Stimulated activated CD4-positive, alpha-beta T cell treated with anti-CD3 and anti-CD28 coated beads, Interleukin-12 subunit alpha, Interleukin-12 subunit beta, amount 100 ng/mL, for 4 hours (primary cell): ENCODE measurements around the gene ZNF488.
"Not testable (repeated sequence)": the region's sequence is repeated elsewhere in the genome, so short reads cannot be mapped to it uniquely, and the experiment has no call there.

Source experiments
- DNase-seq: peaks from one replicate; pipeline ENCODE4 v3.0.0-alpha.2; 2020

Gene ZNF488

DNA sequence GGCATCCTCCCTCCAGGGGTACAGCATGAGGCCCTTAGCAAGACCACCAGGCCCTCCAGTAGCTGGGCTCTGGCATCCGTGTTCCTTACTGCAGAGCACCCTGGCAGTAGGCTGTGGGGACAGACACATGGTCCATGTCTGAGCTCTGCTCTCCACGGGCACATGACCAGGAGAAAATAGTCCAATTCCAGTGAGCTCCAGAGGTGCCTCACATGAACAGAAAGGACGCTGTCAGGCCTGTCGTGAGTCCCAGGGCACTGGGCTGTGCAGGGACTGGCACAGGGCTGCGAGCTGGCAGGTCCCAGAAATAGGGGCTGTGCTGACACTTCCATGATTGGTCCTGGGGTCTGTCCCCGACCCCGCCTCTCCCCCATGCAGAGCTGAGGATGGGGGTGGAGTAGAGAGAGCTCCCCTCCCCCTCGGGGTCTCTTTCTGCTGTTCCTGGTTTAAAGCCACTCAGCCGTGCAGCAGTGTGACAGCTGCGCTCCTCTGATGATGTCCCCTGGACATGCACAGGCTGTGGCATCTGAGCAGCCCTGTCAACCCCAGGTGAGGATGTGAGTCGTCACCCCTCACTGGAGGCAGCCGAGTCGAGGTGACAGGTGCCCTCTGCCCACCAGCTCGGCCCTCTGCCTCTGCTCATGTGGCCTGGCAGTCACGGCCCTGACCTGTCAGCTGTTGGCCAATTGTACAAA, 25.2 kb upstream of the ZNF488 start:
- no peak for DNase-seq

- DNase-seq = no peak
Measured at GRCh38 chr10:47408606-47409005, 24.5 kb upstream of the ZNF488 start.

GRCh38 chr10:47406870-47407691, 23.0 kb upstream of the ZNF488 start:
- DNase-seq = no peak

- DNase-seq = no peak
Measured at GRCh38 chr10:47406548-47406869, 22.4 kb upstream of the ZNF488 start.

GRCh38 chr10:47405857-47406547, 21.9 kb upstream of the ZNF488 start:
- no peak for DNase-seq

- no peak for DNase-seq
Measured at GRCh38 chr10:47404937-47405336, 20.8 kb upstream of the ZNF488 start.

GRCh38 chr10:47404446-47404845, 20.4 kb upstream of the ZNF488 start:
- no peak for DNase-seq

- DNase-seq = no peak
Measured at GRCh38 chr10:47403446-47404318, 19.6 kb upstream of the ZNF488 start.

- DNase-seq = no peak
Measured at GRCh38 chr10:47402641-47403301, 18.7 kb upstream of the ZNF488 start.

DNA sequence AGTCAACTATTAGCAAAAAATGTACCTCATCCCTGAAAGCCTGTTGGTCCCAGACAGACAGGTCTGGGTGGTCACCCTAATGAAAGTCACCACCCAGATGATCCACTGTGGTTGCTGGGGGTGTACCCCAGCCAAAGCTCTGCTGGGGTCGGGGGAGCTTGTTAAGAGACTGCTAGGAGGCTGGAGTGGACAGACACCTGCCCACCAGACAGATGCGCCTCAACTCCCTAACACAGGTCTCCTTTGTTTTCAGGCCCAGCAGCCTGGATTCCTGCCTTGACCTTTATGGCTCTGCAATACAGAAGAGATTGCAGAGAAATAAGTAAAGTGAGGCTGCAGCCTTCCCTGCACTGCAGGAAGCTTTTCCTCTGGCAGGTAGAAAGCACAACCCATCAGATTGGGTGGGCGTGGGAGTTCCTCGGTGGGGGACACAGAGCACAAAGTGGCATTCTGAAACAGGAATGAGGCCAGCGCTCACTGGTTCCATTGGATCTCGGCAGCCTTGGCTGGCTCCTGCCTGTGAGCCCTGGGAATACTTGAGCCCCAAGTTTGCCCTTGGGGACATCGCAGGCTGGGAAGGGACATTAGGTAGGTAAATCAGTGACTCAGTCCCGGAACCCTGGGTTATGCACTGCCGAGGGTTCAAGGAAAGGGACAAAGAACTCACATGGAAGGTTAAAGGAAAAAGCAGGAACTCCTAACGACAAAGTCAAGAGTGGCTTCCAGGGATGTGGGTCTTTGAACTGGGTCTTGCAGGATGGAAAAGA, 18.0 kb upstream of the ZNF488 start:
- DNase-seq = no peak

- DNase-seq = no peak
Measured at GRCh38 chr10:47401210-47401609, 17.1 kb upstream of the ZNF488 start.

DNA sequence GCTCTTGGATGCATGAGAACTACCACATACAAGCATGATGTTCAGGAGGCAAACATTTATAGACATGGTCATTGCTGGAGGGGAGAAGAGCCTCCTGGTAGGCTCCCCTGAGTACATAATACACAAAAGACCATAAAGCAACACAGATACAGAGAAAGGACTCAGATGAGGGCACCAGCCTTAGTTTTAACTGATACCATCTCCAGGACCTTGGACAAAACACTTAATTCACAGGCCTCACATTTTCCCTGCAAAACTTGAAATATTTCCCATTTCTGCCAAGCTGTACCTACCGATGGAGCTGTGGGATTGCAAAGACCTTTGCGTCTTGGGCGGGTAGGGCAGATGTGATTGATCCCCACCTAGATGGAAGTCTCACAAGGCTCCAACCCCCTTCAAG, 16.7 kb upstream of the ZNF488 start:
- no peak for DNase-seq

DNA sequence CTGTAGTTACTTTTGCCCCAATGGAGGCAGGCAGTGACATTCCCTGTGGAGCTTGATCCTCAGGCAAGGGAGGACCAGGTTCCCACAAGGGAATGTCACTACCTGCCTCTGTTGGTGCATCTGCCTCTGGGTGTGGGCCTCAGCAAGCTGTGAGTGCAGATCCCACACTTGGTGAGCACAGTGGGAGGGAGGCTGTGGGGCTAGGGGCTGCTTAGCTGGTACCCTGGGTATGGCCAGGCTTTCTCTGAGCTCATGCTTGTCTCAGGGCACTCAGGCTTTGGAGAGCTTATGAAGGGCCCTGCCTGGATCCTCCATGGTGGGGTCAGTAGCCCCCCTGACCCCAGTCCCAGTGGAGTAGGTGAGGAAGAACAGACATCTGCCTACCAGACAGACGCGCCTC, 16.2 kb upstream of the ZNF488 start:
- DNase-seq = no peak

DNA sequence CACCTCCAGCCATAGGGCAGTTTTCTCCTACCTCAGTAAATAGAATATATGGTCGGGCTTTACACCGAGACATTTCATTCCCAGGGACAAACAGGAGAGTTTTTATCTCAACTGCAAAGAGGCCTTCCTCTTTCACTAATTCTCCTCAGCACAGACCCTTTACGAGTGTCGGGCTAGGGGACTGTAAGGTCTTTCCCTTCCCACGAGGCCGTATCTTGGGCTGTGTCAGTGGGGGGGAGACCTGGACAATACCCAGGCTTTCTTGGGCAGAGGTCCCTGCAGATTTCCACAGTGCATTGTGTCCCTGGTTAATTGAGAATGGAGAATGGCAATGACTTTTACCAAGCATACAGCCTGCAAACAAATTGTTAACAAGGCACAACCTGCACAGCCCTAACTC, 13.2 kb upstream of the ZNF488 start:
- DNase-seq = no peak

- no peak for DNase-seq
Measured at GRCh38 chr10:47396311-47396717, 12.2 kb upstream of the ZNF488 start.

DNA sequence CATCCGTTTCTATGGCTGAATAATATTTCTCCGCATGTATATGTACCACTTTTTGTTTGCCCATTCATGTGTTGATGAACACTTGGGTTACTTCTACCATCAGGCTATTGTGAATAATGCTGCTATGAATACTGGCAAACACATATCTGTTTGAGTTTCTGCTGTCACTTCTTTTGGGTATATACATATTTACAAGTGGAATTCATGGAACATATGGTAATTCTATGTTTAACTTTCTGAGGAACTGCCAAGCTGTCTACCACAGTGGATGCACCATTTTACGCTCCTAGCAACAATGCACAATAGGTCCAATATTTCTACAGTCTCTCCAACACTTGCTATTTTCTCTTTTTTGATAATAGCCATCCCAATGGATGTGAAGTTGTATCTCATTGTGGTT, 5.5 kb upstream of the ZNF488 start:
- no peak for DNase-seq

- DNase-seq = no peak
Measured at GRCh38 chr10:47388879-47389278, 4.8 kb upstream of the ZNF488 start.

DNA sequence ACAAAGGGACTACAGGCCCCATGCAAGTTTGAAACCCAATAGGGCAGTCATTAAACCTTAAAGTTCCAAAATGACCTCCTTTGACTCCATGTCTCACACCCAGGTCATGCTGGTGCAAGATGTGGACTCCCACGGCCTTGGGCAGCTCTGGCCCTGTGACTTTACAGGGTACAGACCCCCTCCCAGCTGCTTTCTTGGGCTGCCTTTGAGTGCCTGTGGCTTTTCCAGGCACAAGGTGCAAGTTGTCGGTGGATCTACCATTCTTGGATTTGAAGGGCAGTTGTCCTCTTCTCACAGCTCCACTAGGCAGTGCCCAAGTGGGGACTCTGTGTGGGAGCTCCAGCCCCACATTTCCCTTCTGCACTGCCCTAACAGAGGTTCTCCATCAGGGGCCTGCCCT, 2.0 kb upstream of the ZNF488 start:
- DNase-seq = not testable (repeated sequence)

GRCh38 chr10:47383261-47384147, 589 bp downstream of the ZNF488 start:
- DNase-seq = no peak
